GM12891 (cell line): ENCODE results near the gene TTC13.

Experiments
- PAX5 ChIP-seq: IDR thresholded peaks from 2 replicates; pipeline ENCODE4 v1.6.1; 2011; ENCODE audit warnings: low read length, moderate library complexity, mild to moderate bottlenecking; ENCODE audit not compliant: insufficient read depth, severe bottlenecking
- POLR2A ChIP-seq: IDR thresholded peaks from 2 replicates; pipeline ENCODE4 v1.6.1; 2011; ENCODE audit warnings: low read depth, low read length, control low read depth
- POLR2AphosphoS5 ChIP-seq: IDR thresholded peaks from 2 replicates; pipeline ENCODE4 v1.6.1; 2011; ENCODE audit warnings: low read depth, low read length, control low read depth
- POU2F2 ChIP-seq: IDR thresholded peaks from 2 replicates; pipeline ENCODE4 v1.6.1; 2011; ENCODE audit warnings: low read depth, mild to moderate bottlenecking, control low read depth, low read length, moderate library complexity
- TAF1 ChIP-seq: IDR thresholded peaks from 2 replicates; pipeline ENCODE4 v1.6.1; 2011; ENCODE audit warnings: low read depth, low read length, control low read depth

- TF ChIP-seq POLR2AphosphoS5 (no peak), POLR2A (no peak), TAF1 (no peak), POU2F2 (no peak), PAX5 (no peak)
These were observed 77.0 kb downstream of the TTC13 start for GRCh38 chr1:230901671-230902070.
